ENCODE results near the gene MAST4. TPM values are rescaled to one million over a fixed set of nuclear protein-coding genes. Genes with fewer than 3 reads are reported as not detected.

Gene MAST4
- total RNA-seq, 1 experiment from 2014 or later, result 10.9 TPM

GRCh38 chr5:67085616-67086015 is 489.4 kb downstream of the MAST4 start:
- DNase-seq, result no peak
- no peak overlapping the region for H3K27ac Mint-ChIP-seq (ENCODE audit: unreplicated experiment)
- H3K27me3 Mint-ChIP-seq (ENCODE audit: unreplicated experiment), result no peaks in the 10 kb centered on the region
- CTCF ChIA-PET, result no interaction called here
- no TSS peak for BruUV-seq (replicated peaks)
- no peak overlapping the region for H3K4me3 Mint-ChIP-seq (ENCODE audit: low read depth, unreplicated experiment)
- TF ChIP-seq CTCF (IDR thresholded peaks at IDR 0.05; ENCODE audit: unreplicated experiment), result no peak
- H3K36me3 Mint-ChIP-seq (ENCODE audit: insufficient read depth, unreplicated experiment), result no peaks in the 10 kb centered on the region
- H3K9me3 Mint-ChIP-seq (ENCODE audit: low read depth, unreplicated experiment), result no peaks in the 10 kb centered on the region
- H3K4me1 Mint-ChIP-seq (ENCODE audit: low read depth, unreplicated experiment), result peaks cover 35% of the 10 kb centered on the region
- intact Hi-C loops (cut with micrococcal nuclease; ENCODE audit: unreplicated experiment), result loop anchor here (5.0 kb wide), 1 partner anchor 73 kb away; no protein-coding TSS in a partner anchor

GRCh38 chr5:67089200-67089725 is 493.1 kb downstream of the MAST4 start:
- Mint-ChIP-seq H3K27ac (ENCODE audit: unreplicated experiment) (no peak overlapping the region), H3K4me3 (ENCODE audit: low read depth, unreplicated experiment) (no peak overlapping the region), H3K4me1 (ENCODE audit: low read depth, unreplicated experiment) (peaks cover 25% of the 10 kb centered on the region), H3K27me3 (ENCODE audit: unreplicated experiment) (no peaks in the 10 kb centered on the region), H3K9me3 (ENCODE audit: low read depth, unreplicated experiment) (no peaks in the 10 kb centered on the region), H3K36me3 (ENCODE audit: insufficient read depth, unreplicated experiment) (no peaks in the 10 kb centered on the region)
- TF ChIP-seq CTCF (IDR thresholded peaks at IDR 0.05; ENCODE audit: unreplicated experiment), result no peak
- no TSS peak for BruUV-seq (replicated peaks)
- no peak for DNase-seq
- intact Hi-C loops (cut with micrococcal nuclease; ENCODE audit: unreplicated experiment), result loop anchor here (5.0 kb wide), 1 partner anchor 77 kb away; no protein-coding TSS in a partner anchor
- CTCF ChIA-PET, result no interaction called here

- CTCF ChIA-PET, result no interaction called here
- H3K27ac Mint-ChIP-seq (ENCODE audit: unreplicated experiment), result no peak overlapping the region
- no peak overlapping the region for H3K4me3 Mint-ChIP-seq (ENCODE audit: low read depth, unreplicated experiment)
- intact Hi-C loops (cut with micrococcal nuclease; ENCODE audit: unreplicated experiment), result no loop called here
- peaks cover 23% of the 10 kb centered on the region for H3K4me1 Mint-ChIP-seq (ENCODE audit: low read depth, unreplicated experiment)
- no peaks in the 10 kb centered on the region for H3K27me3 Mint-ChIP-seq (ENCODE audit: unreplicated experiment)
- TF ChIP-seq CTCF (IDR thresholded peaks at IDR 0.05; ENCODE audit: unreplicated experiment), result no peak
- no peaks in the 10 kb centered on the region for H3K36me3 Mint-ChIP-seq (ENCODE audit: insufficient read depth, unreplicated experiment)
- no peaks in the 10 kb centered on the region for H3K9me3 Mint-ChIP-seq (ENCODE audit: low read depth, unreplicated experiment)
- no TSS peak for BruUV-seq (replicated peaks)
- no peak for DNase-seq
Observed at GRCh38 chr5:67090040-67090439, 493.8 kb downstream of the MAST4 start.

- H3K27me3 Mint-ChIP-seq (ENCODE audit: unreplicated experiment), result no peaks in the 10 kb centered on the region
- H3K36me3 Mint-ChIP-seq (ENCODE audit: insufficient read depth, unreplicated experiment), result no peaks in the 10 kb centered on the region
- DNase-seq, result no peak
- H3K4me3 Mint-ChIP-seq (ENCODE audit: low read depth, unreplicated experiment), result no peak overlapping the region
- no TSS peak for BruUV-seq (replicated peaks)
- no peaks in the 10 kb centered on the region for H3K9me3 Mint-ChIP-seq (ENCODE audit: low read depth, unreplicated experiment)
- no peak for TF ChIP-seq CTCF (IDR thresholded peaks at IDR 0.05; ENCODE audit: unreplicated experiment)
- intact Hi-C loops (cut with micrococcal nuclease; ENCODE audit: unreplicated experiment), result no loop called here
- CTCF ChIA-PET, result no interaction called here
- peaks cover 23% of the 10 kb centered on the region for H3K4me1 Mint-ChIP-seq (ENCODE audit: low read depth, unreplicated experiment)
- no peak overlapping the region for H3K27ac Mint-ChIP-seq (ENCODE audit: unreplicated experiment)
Observed at GRCh38 chr5:67090593-67090992, 494.4 kb downstream of the MAST4 start.
